ENCODE results near the gene ASCC1. TPM values are rescaled to one million over a fixed set of nuclear protein-coding genes. Genes with fewer than 3 reads are reported as not detected.

Gene ASCC1
- total and polyA plus RNA-seq, 2 of the 4 experiments (the other 2 are of a cell fraction), result 15.9 to 21.0 TPM

GRCh38 chr10:72171175-72171630 is 44.9 kb downstream of the ASCC1 start:
- H3K14ac ChIP-seq (replicated peaks; ENCODE audit: low read depth, low read length), result no peak overlapping the region
- dilution Hi-C loops (cut with HindIII; ENCODE audit: low sequenced_read_pairs, unreplicated experiment), result no loop called here
- no peak overlapping the region for H2AFZ ChIP-seq (replicated peaks; ENCODE audit: low read length, poor library complexity)
- H3K4me1 ChIP-seq (ENCODE audit: control insufficient read depth, insufficient read depth, low read length), result peaks cover 6% of the 10 kb centered on the region
- H2AK9ac ChIP-seq (replicated peaks; ENCODE audit: low read depth, low read length, poor library complexity), result no peak overlapping the region
- H2BK120ac ChIP-seq (ENCODE audit: low read depth, low read length), result no peak overlapping the region
- no peak overlapping the region for H4K5ac ChIP-seq (ENCODE audit: low read depth, low read length)
- no peak overlapping the region for H3K27ac ChIP-seq (ENCODE audit: insufficient read depth, low read length)
- H3K36me3 ChIP-seq (ENCODE audit: control insufficient read depth, insufficient read depth, low read length), result no peaks in the 10 kb centered on the region
- no peak overlapping the region for H3K4ac ChIP-seq (ENCODE audit: low read depth, low read length)
- H3K23ac ChIP-seq (ENCODE audit: low read depth, low read length), result no peak overlapping the region
- H2BK15ac ChIP-seq (ENCODE audit: low read depth, low read length), result no peak overlapping the region
- no peak overlapping the region for H2BK5ac ChIP-seq (ENCODE audit: low read depth, low read length, poor library complexity, severe bottlenecking)
- DNase-seq (peak; percentile 68), ATAC-seq (ENCODE audit: low read depth) (peak; percentile 49; the same call in 1 of the 2 replicates)
- WGBS, 2 experiments (ENCODE audit: extremely low coverage in 2 of 2, insufficient read length in 1 of 2), result 56% methylated on average over 4 of the region's 7 CpGs; no CpG with 5 or more reads in 1 of the 2 experiments
- no TSS peak for BruUV-seq (replicated peaks)
- H4K91ac ChIP-seq (ENCODE audit: insufficient read depth, low read depth, low read length), result no peak overlapping the region
- no peak overlapping the region for H3K4me3 ChIP-seq (ENCODE audit: insufficient read depth, low read depth, low read length)
- ChIA-PET POLR2A (ENCODE audit: unreplicated experiment) (no interaction called here), CTCF (interaction anchor here (0.6 kb wide), 2 partner anchors 72 to 684 kb away, joined by 3 read pairs; no protein-coding TSS in a partner anchor)
- no peak overlapping the region for H2BK20ac ChIP-seq (ENCODE audit: low read depth, low read length)
- H2AK5ac ChIP-seq (ENCODE audit: low read depth, low read length), result no peak overlapping the region
- H3K9ac ChIP-seq (ENCODE audit: low read depth, low read length), result no peak overlapping the region
- intact Hi-C loops (cut with micrococcal nuclease), result loop anchor here (5.0 kb wide), 1 partner anchor 64 kb away; no protein-coding TSS in a partner anchor
- TF ChIP-seq FOS (IDR thresholded peaks at IDR 0.05; ENCODE audit: low read depth, low read length), result 0 out of 2 replicates have a peak, but pooled peaks have one; percentile 20
- no peak for TF ChIP-seq RAD21 (IDR thresholded peaks at IDR 0.05; ENCODE audit: low read length)
- no peak overlapping the region for H3K18ac ChIP-seq (ENCODE audit: low read depth, low read length)
- no peaks in the 10 kb centered on the region for H4K20me1 ChIP-seq (ENCODE audit: insufficient read depth, low read length)
- H3K56ac ChIP-seq (ENCODE audit: extremely low read depth, insufficient read depth, low read length), result no peak overlapping the region
- H3K27me3 ChIP-seq (ENCODE audit: control insufficient read depth, insufficient read depth, low read length), result no peaks in the 10 kb centered on the region
- no peak overlapping the region for H4K8ac ChIP-seq (ENCODE audit: low read depth in 2 of 2, low read length in 2 of 2)
- in situ Hi-C loops (cut with MboI; ENCODE audit: low sequenced_read_pairs), result no loop called here
- peaks cover 0 to 2% of the 10 kb centered on the region in 2 experiments; a peak in 1 of 4 replicates for H3K79me1 ChIP-seq (ENCODE audit: low read depth in 1 of 2, low read length in 2 of 2)
- no peaks in the 10 kb centered on the region for H3K9me3 ChIP-seq (ENCODE audit: control insufficient read depth, insufficient read depth, low read length)
- H3K4me2 ChIP-seq (ENCODE audit: low read depth, low read length), result no peak overlapping the region
- peaks cover 3% of the 10 kb centered on the region for H3K9me1 ChIP-seq (ENCODE audit: insufficient read depth, low read length)

All from IMR-90 (cell line).